GM23248 (cell line): ENCODE results near the gene IDH3G. TPM values are rescaled to one million over a fixed set of nuclear protein-coding genes. Genes with fewer than 3 reads are reported as not detected.

Experiments
- DNase-seq: peaks from one replicate; pipeline ENCODE4 v3.0.0-alpha.2; 2015
- H2AFZ ChIP-seq: fragments of 200-600 bp; sonication (generic); 2 replicates; pipeline ENCODE4 v1.6.1; 2016; ENCODE audit warnings: antibody characterized with exemption
- H3F3A ChIP-seq: fragments of 200-600 bp; sonication (generic); 2 replicates; pipeline ENCODE4 v1.6.1; 2016; ENCODE audit warnings: mild to moderate bottlenecking, antibody characterized with exemption, mixed run types; ENCODE audit not compliant: insufficient read depth
- H3K27ac ChIP-seq: fragments of 200-600 bp; sonication (generic); 2 replicates; pipeline ENCODE4 v1.5.1; 2016; ENCODE audit warnings: mild to moderate bottlenecking
- H3K27me3 ChIP-seq: fragments of 200-600 bp; sonication (generic); replicated peaks from 2 replicates; pipeline ENCODE4 v1.6.1; 2016; ENCODE audit warnings: mild to moderate bottlenecking; ENCODE audit not compliant: insufficient read depth
- H3K36me3 ChIP-seq: fragments of 200-600 bp; sonication (generic); 2 replicates; pipeline ENCODE4 v1.6.1; 2016; ENCODE audit warnings: low read depth, mild to moderate bottlenecking
- H3K4me1 ChIP-seq: fragments of 200-600 bp; sonication (generic); 2 replicates; pipeline ENCODE4 v1.6.1; 2016; ENCODE audit warnings: mild to moderate bottlenecking; ENCODE audit not compliant: insufficient read depth
- H3K4me2 ChIP-seq: fragments of 200-600 bp; sonication (generic); one replicate; pipeline ENCODE4 v1.6.1; 2016; ENCODE audit warnings: mild to moderate bottlenecking; ENCODE audit not compliant: unreplicated experiment
- H3K4me3 ChIP-seq: fragments of 200-600 bp; sonication (generic); 2 replicates; pipeline ENCODE4 v1.5.1; 2016; ENCODE audit warnings: mild to moderate bottlenecking
- H3K79me2 ChIP-seq: fragments of 200-600 bp; sonication (generic); 2 replicates; pipeline ENCODE4 v1.6.1; 2016; ENCODE audit warnings: mild to moderate bottlenecking; ENCODE audit not compliant: insufficient read depth
- H3K9ac ChIP-seq: fragments of 200-600 bp; sonication (generic); 2 replicates; pipeline ENCODE4 v1.6.1; 2016; ENCODE audit warnings: mild to moderate bottlenecking
- H3K9me2 ChIP-seq: fragments of 200-600 bp; sonication (generic); 2 replicates; pipeline ENCODE4 v1.6.1; 2016; ENCODE audit warnings: mixed run types, mild to moderate bottlenecking, moderate library complexity; ENCODE audit not compliant: insufficient read depth
- H3K9me3 ChIP-seq: fragments of 200-600 bp; sonication (generic); one replicate; pipeline ENCODE4 v1.6.1; 2017; ENCODE audit warnings: low read depth
- H4K20me1 ChIP-seq: fragments of 200-600 bp; sonication (generic); 2 replicates; pipeline ENCODE4 v1.6.0; 2016; ENCODE audit not compliant: insufficient read depth
- EZH2 ChIP-seq: fragments of 200-600 bp; sonication (generic); IDR thresholded peaks from 2 replicates; pipeline ENCODE4 v1.6.1; 2018; ENCODE audit warnings: antibody characterized with exemption, mild to moderate bottlenecking; ENCODE audit not compliant: insufficient read depth, poor library complexity, severe bottlenecking
- EZH2phosphoT487 ChIP-seq: fragments of 200-600 bp; sonication (generic); IDR thresholded peaks from 2 replicates; pipeline ENCODE4 v1.6.1; 2018; ENCODE audit warnings: antibody characterized with exemption, moderate library complexity, mild to moderate bottlenecking, low read depth; ENCODE audit not compliant: insufficient read depth
- WGBS, 2 experiments: methylation state at CpG; one replicate each; pipeline ENCODE4 v1.1.6; 2015 to 2017; ENCODE audit warnings: low lambda C conversion rate in 2 of 2, low coverage in 1 of 2; ENCODE audit errors: missing lambda C conversion rate in 2 of 2; 5-methylcytosine and 5-hydroxymethylcytosine counted together
- in situ Hi-C: fragments of 300-500 bp; cut with MboI; formaldehyde crosslinking; loops from 2 replicates; pipeline ENCODE4 v1.15.0; 2020
- polyA plus RNA-seq: library from polyadenylated mRNA; unstranded; fragments of >200 nt; fragmentation: Nextera tagmentation; extraction: Ambion mirVana; gene quantifications from 2 replicates; pipeline ENCODE4 v1.2.1, GENCODE V29; 2016
- total RNA-seq: library from RNA; depleted of rRNA; stranded (reverse); fragments of >200 nt; shearing (Covaris generic); gene quantifications from 2 replicates; pipeline ENCODE4 v1.2.3, GENCODE V29; 2014

IDH3G gene
- total and polyA plus RNA-seq, 2 experiments from 2014 or later = 83.2 to 88.2 TPM

DNA sequence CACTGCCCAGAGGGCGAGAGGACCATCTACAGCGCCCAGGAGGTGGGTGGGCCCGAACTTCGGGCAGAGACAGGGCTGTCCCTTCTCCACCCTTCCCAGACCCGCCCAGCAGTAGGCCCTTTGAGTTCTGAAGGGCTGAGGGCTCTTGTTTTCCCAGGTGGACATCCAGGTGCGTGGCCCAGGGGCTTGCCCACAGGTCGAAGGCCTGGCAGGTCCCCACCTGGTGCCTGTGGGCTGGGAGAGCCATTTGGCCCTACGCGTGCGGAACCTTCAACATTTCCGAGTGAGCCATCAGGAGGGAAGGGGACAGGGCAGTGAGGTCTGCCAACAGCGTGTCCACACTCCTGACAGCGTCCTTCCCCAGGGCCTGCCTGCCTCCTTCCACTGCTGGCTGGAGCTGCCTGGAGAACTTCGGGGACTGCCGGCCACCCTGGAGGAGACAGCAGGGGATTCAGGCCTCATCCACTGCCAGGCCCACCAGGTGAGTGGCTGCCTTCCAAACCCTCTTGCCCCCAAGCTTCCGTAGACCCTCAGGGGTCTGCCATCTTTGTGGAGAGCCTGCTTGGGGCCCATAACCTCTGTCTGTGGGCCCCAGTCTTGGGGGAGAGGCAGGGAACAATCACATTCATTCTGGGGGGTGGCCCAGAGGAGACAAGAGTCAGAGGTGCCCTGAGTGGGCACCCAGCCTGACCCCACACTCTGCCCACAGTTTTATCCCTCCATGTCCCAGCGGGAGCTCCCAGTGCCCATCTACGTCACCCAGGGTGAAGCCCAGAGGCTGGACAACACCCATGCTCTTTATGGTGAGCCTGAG is 23.4 kb downstream of the IDH3G start:
- H3K27ac ChIP-seq = no peak overlapping the region
- no peak for TF ChIP-seq EZH2phosphoT487
- no peak for TF ChIP-seq EZH2
- no peak overlapping the region for H2AFZ ChIP-seq
- H3K4me1 ChIP-seq = peaks cover 5% of the 10 kb centered on the region; the same call in 1 of the 2 replicates
- no peaks in the 10 kb centered on the region for H3F3A ChIP-seq
- H3K4me3 ChIP-seq = no peak overlapping the region
- no peak overlapping the region for H3K4me2 ChIP-seq
- in situ Hi-C loops = no loop called here
- WGBS, 2 experiments = 94 to 100% methylated on average over 9 to 15 of the region's 18 CpGs
- H3K79me2 ChIP-seq = no peaks in the 10 kb centered on the region
- no peaks in the 10 kb centered on the region for H3K9me3 ChIP-seq
- no peaks in the 10 kb centered on the region for H3K36me3 ChIP-seq
- H4K20me1 ChIP-seq = no peaks in the 10 kb centered on the region
- no peaks in the 10 kb centered on the region for H3K9me2 ChIP-seq
- no peaks in the 10 kb centered on the region for H3K27me3 ChIP-seq
- DNase-seq = no peak
- H3K9ac ChIP-seq = no peak overlapping the region

DNA sequence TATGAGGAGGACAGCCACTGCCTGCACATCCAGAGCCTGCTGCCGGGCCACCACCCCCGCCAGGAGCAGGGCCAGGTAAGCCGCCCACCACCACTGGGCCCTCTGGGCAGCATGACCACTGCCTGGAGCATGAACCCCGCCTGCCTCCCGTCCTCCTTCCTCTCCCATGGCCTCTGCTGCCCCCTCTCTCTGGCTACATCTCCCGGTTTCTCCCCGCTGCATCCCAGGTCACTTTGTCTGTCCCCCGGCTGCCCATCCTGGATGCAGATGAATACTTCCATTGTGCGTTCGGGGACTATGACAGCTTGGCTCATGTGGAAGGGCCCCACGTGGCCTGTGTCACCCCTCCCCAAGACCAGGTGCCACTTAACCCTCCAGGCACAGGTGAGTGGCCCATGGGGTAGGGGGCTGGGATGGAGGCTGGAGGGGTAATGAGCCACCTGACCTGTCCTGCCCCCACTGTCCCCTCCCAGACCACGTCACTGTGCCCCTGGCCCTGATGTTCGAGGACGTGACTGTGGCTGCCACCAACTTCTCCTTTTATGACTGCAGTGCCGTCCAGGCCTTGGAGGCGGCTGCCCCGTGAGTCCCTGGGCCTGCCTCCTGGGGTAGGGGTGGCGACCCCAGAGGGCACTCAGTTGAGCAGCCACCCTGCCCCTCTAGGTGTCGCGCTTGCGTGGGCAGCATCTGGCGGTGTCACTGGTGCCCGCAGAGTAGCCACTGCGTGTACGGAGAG is 24.1 kb downstream of the IDH3G start:
- Histone ChIP-seq H3K9me3 (no peaks in the 10 kb centered on the region), H2AFZ (no peak overlapping the region), H3F3A (no peaks in the 10 kb centered on the region), H3K4me3 (no peak overlapping the region), H4K20me1 (no peaks in the 10 kb centered on the region), H3K9me2 (no peaks in the 10 kb centered on the region), H3K9ac (no peak overlapping the region), H3K27ac (no peak overlapping the region), H3K27me3 (no peaks in the 10 kb centered on the region), H3K36me3 (no peaks in the 10 kb centered on the region), H3K4me1 (peaks cover 5% of the 10 kb centered on the region; the same call in 1 of the 2 replicates), H3K79me2 (peaks cover 1% of the 10 kb centered on the region; the same call in 1 of the 2 replicates), H3K4me2 (no peak overlapping the region)
- TF ChIP-seq EZH2 = no peak
- TF ChIP-seq EZH2phosphoT487 = no peak
- no peak for DNase-seq
- 90% methylated on average over 18 to 19 of the region's 25 CpGs for WGBS, 2 experiments
- in situ Hi-C loops = no loop called here

DNA sequence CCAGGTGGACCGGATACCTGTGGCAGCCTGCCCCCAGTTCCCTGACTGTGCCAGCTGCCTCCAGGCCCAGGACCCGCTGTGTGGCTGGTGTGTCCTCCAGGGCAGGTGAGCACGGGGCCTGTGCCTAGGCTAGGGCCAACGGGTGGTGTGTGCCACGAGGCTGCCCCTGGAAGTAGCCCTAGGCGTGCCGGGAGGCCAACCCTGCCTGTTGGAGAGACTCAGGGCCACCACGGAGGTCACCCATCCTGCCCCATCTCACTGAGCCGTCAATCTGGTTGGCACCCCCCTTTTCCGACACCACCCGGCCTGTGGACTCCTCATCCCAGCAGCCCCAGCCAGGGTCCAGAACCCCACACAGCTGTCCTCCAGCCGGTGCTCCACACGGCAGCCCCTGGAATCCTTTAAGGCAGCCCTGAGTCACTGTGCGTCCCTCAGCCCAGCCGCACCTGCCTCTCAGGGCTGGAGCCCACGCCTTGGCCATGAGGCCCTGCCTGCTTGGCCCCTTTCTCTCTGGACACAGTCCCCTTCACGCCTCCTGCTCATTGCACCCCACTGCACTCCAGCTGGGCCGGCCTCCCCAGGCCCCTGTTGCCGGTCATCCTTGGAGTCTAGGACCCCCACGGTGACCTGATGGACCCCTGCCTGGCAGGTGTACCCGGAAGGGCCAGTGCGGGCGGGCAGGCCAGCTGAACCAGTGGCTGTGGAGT is 24.9 kb downstream of the IDH3G start:
- Histone ChIP-seq H3K4me2 (no peak overlapping the region), H3K9ac (no peak overlapping the region), H3K9me2 (no peaks in the 10 kb centered on the region), H3F3A (no peaks in the 10 kb centered on the region), H3K4me3 (no peak overlapping the region), H4K20me1 (no peaks in the 10 kb centered on the region), H3K79me2 (peaks cover 9% of the 10 kb centered on the region), H3K27ac (no peak overlapping the region), H3K27me3 (no peaks in the 10 kb centered on the region), H3K4me1 (peaks cover 5% of the 10 kb centered on the region; the same call in 1 of the 2 replicates), H3K9me3 (no peaks in the 10 kb centered on the region), H3K36me3 (no peaks in the 10 kb centered on the region), H2AFZ (no peak overlapping the region)
- DNase-seq = no peak
- in situ Hi-C loops = no loop called here
- TF ChIP-seq EZH2 = no peak
- no peak for TF ChIP-seq EZH2phosphoT487
- 77 to 85% methylated on average over 6 to 13 of the region's 23 CpGs for WGBS, 2 experiments
